Measurements from ENCODE around the gene AK9. TPM values are rescaled to one million over a fixed set of nuclear protein-coding genes. Genes with fewer than 3 reads are reported as not detected.

AK9 gene
- total RNA-seq, 1 experiment from 2014 or later: 3.5 TPM

DNA sequence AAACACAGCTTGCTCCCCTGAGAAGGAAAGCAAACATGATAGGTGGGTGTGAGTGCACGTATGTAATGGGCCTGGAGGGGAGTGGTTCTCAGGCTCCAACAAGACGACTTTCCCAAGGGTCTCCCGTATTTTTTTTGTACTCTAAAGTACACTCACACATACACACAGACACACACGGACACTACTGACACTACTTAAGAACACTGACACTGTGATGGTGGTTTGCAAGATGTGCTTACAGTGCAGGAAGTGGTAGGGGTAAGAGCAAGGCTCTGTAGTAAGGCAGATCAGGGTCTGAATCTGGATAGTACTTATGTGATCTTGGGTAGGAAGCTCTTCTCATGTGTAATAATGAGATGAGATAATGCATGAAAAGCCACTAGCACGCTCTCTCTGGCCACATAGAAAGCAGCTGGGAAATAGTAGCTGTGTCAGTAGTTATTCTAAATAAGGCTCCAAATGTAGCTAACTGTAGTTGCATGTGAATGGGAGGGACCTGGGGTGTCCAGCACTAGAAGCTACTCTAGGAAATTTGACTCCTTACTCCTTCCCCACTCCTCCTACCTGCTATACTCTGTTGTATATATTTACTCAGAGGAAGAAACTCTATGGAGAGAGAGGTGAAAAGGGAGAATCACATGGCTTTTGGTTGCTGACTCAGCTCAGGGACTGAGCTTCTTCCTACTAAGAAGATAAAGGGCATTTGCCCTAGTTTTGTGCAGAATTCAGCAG, 199.6 kb downstream of the AK9 start:
- H3K4me1 ChIP-seq (ENCODE audit: control insufficient read depth in 1 of 2, insufficient read depth in 2 of 2, low read length in 2 of 2): no peaks in the 10 kb centered on the region
- no peak overlapping the region for H3K9ac ChIP-seq (ENCODE audit: low read length)
- H3K27me3 ChIP-seq (ENCODE audit: insufficient read depth, low read length): no peaks in the 10 kb centered on the region
- BruUV-seq (replicated peaks): no TSS peak
- TF ChIP-seq, protein P1, sequence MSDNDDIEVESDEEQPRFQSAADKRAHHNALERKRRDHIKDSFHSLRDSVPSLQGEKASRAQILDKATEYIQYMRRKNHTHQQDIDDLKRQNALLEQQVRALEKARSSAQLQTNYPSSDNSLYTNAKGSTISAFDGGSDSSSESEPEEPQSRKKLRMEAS (IDR thresholded peaks at IDR 0.05): no peak
- TF ChIP-seq SIN3A (IDR thresholded peaks at IDR 0.05; ENCODE audit: low read depth): no peak
- no peak for TF ChIP-seq ZFX (IDR thresholded peaks at IDR 0.05)
- TF ChIP-seq, protein P2, sequence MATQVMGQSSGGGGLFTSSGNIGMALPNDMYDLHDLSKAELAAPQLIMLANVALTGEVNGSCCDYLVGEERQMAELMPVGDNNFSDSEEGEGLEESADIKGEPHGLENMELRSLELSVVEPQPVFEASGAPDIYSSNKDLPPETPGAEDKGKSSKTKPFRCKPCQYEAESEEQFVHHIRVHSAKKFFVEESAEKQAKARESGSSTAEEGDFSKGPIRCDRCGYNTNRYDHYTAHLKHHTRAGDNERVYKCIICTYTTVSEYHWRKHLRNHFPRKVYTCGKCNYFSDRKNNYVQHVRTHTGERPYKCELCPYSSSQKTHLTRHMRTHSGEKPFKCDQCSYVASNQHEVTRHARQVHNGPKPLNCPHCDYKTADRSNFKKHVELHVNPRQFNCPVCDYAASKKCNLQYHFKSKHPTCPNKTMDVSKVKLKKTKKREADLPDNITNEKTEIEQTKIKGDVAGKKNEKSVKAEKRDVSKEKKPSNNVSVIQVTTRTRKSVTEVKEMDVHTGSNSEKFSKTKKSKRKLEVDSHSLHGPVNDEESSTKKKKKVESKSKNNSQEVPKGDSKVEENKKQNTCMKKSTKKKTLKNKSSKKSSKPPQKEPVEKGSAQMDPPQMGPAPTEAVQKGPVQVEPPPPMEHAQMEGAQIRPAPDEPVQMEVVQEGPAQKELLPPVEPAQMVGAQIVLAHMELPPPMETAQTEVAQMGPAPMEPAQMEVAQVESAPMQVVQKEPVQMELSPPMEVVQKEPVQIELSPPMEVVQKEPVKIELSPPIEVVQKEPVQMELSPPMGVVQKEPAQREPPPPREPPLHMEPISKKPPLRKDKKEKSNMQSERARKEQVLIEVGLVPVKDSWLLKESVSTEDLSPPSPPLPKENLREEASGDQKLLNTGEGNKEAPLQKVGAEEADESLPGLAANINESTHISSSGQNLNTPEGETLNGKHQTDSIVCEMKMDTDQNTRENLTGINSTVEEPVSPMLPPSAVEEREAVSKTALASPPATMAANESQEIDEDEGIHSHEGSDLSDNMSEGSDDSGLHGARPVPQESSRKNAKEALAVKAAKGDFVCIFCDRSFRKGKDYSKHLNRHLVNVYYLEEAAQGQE (IDR thresholded peaks at IDR 0.05; ENCODE audit: low read depth): no peak
- no peak for TF ChIP-seq EGR1 (IDR thresholded peaks at IDR 0.05; ENCODE audit: low read depth)
- no peak for TF ChIP-seq CBX3 (IDR thresholded peaks at IDR 0.05; ENCODE audit: low read depth)
- TF ChIP-seq EZH2phosphoT487 (IDR thresholded peaks at IDR 0.05; ENCODE audit: borderline replicate concordance): no peak
- no peaks in the 10 kb centered on the region for H3K9me3 ChIP-seq (ENCODE audit: control insufficient read depth in 1 of 2, insufficient read depth in 1 of 2, low read depth in 1 of 2, low read length in 2 of 2)
- no peak overlapping the region for H2AFZ ChIP-seq (ENCODE audit: low read depth, low read length, poor library complexity, severe bottlenecking)
- H3K79me2 ChIP-seq (ENCODE audit: insufficient read depth, low read length): no peaks in the 10 kb centered on the region
- no peak overlapping the region for H3K4me2 ChIP-seq (ENCODE audit: low read length)
- no peak overlapping the region for H3K4me3 ChIP-seq (replicated peaks in 1 of 2; ENCODE audit: low read depth in 1 of 2, low read length in 2 of 2)
- H4K20me1 ChIP-seq (ENCODE audit: insufficient read depth): no peaks in the 10 kb centered on the region
- ATAC-seq (no peak), DNase-seq (ENCODE audit: low read depth, low spot score) (no peak)
- ChIA-PET CTCF (no interaction called here), POLR2A (no interaction called here), RAD21 (ENCODE audit: low non-redundant PET in 1 of 2, low total read pairs in 2 of 2, uncharacterized antibody in 2 of 2, unreplicated experiment in 2 of 2) (no interaction called here)
- no peaks in the 10 kb centered on the region for H3K9me2 ChIP-seq (ENCODE audit: insufficient read depth)
- H3K36me3 ChIP-seq (ENCODE audit: control insufficient read depth in 1 of 2, insufficient read depth in 2 of 2, low read length in 2 of 2): no peaks in the 10 kb centered on the region
- intact Hi-C loops (cut with micrococcal nuclease): no loop called here
- no peak overlapping the region for H3K27ac ChIP-seq (ENCODE audit: low read depth, low read length)
